Lung (tissue), 12 donors: ENCODE results near the gene PAH. TPM values are rescaled to one million over a fixed set of nuclear protein-coding genes. Genes with fewer than 3 reads are reported as not detected.

Experiments
- ATAC-seq: fragments of 200-7000 bp; cut with Tn5 transposase; one replicate; pipeline ENCODE4 v1.9.1; 2020; ENCODE audit warnings: moderate number of reproducible peaks; ENCODE audit not compliant: insufficient read depth, low FRiP score
- DNase-seq, 3 donors: peaks; one replicate each; pipeline ENCODE4 v3.0.0-alpha.2; 2013 to 2017
- H3K27ac ChIP-seq, 2 donors: one replicate each; pipeline ENCODE4 v1.5.1; 2013; ENCODE audit warnings: mild to moderate bottlenecking in 2 of 2, moderate library complexity in 2 of 2, control low read depth in 1 of 2, inconsistent platforms in 1 of 2, low read depth in 1 of 2, low read length in 1 of 2
- H3K27me3 ChIP-seq, 3 donors: one replicate each; pipeline ENCODE4 v1.5.1; 2013; ENCODE audit warnings: low read length in 2 of 3; ENCODE audit not compliant: control insufficient read depth in 3 of 3, insufficient read depth in 3 of 3
- H3K36me3 ChIP-seq, 4 donors: one replicate each; pipeline ENCODE4 v1.5.1; 2013; ENCODE audit warnings: low read length in 4 of 4, mild to moderate bottlenecking in 1 of 4, moderate library complexity in 1 of 4; ENCODE audit not compliant: control insufficient read depth in 4 of 4, insufficient read depth in 4 of 4
- H3K4me1 ChIP-seq, 5 donors: one replicate each; pipeline ENCODE4 v1.5.1; 2013; ENCODE audit warnings: low read length in 5 of 5, mild to moderate bottlenecking in 2 of 5, moderate library complexity in 1 of 5; ENCODE audit not compliant: control insufficient read depth in 5 of 5, insufficient read depth in 5 of 5
- H3K4me3 ChIP-seq: one replicate; pipeline ENCODE4 v1.5.1; 2013; ENCODE audit warnings: mild to moderate bottlenecking, control low read depth, moderate library complexity
- H3K9ac ChIP-seq, 2 donors: one replicate each; pipeline ENCODE4 v1.5.1; 2013; ENCODE audit warnings: low read length in 2 of 2, control low read depth in 1 of 2; ENCODE audit not compliant: insufficient read depth in 1 of 2
- H3K9me3 ChIP-seq, 4 donors: one replicate each; pipeline ENCODE4 v1.5.1; 2013; ENCODE audit warnings: low read length in 3 of 4, mild to moderate bottlenecking in 1 of 4, moderate library complexity in 1 of 4; ENCODE audit not compliant: control insufficient read depth in 4 of 4, insufficient read depth in 3 of 4
- WGBS, 2 donors: extraction: QIAGEN DNeasy Blood & Tissue Kit; methylation state at CpG; one replicate each; pipeline ENCODE4 v1.1.7; 2013; 5-methylcytosine and 5-hydroxymethylcytosine counted together
- polyA plus RNA-seq, 2 donors: library from polyadenylated mRNA; stranded (reverse); fragments of 200-250 nt; gene quantifications; one replicate each; pipeline ENCODE4 v1.2.1, GENCODE V29; 2013
- total RNA-seq, 2 donors: library from RNA; depleted of rRNA in 1 of 2; stranded (reverse); fragments of >200 nt in 1 of 2; gene quantifications; one replicate each; pipeline ENCODE4 v1.2.1, GENCODE V29; 2014 to 2021
- TF ChIP-seq, protein P1 (sequence below): IDR thresholded peaks from 2 replicates; pipeline ENCODE4 v1.5.1; 2012; ENCODE audit warnings: mild to moderate bottlenecking; ENCODE audit errors: control extremely low read depth, extremely low read depth
- donor health status: control.
- donor health status: control.
- donor health status: Bipolar disorder and iron deficiency.
- donor health status: healthy.
- donor health status: DM: yes; HTN: yes; CAD: no.

The PAH gene
- total and polyA plus RNA-seq, 4 donors = 0.06 to 0.64 (median 0.57) TPM; not detected in 1

DNA sequence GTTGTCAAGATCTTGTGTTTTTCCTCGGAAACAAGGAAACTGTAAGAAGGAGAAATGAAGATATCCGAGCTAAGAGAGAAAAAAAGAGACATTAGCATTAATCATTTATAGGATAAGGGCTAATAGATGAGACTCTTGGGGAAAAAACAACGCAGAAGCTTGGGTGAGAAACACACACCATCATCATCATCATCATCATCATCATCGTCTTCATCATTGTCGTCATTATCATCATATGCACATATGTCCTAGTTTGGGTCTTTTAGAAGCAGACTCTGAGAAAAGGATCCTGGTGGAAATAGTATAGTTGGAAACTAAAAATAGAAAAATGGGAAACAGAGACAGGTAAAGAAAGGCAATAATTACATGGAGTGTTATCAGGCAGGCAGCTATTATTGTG, 95.9 kb downstream of the PAH start:
- peaks cover 0 to 7% (median 0%) of the 10 kb centered on the region in 4 donors for H3K9me3 ChIP-seq

GRCh38 chr12:102816816-102817434, 100.1 kb downstream of the PAH start:
- H3K4me3 ChIP-seq = no peak overlapping the region
- TF ChIP-seq, protein P1, sequence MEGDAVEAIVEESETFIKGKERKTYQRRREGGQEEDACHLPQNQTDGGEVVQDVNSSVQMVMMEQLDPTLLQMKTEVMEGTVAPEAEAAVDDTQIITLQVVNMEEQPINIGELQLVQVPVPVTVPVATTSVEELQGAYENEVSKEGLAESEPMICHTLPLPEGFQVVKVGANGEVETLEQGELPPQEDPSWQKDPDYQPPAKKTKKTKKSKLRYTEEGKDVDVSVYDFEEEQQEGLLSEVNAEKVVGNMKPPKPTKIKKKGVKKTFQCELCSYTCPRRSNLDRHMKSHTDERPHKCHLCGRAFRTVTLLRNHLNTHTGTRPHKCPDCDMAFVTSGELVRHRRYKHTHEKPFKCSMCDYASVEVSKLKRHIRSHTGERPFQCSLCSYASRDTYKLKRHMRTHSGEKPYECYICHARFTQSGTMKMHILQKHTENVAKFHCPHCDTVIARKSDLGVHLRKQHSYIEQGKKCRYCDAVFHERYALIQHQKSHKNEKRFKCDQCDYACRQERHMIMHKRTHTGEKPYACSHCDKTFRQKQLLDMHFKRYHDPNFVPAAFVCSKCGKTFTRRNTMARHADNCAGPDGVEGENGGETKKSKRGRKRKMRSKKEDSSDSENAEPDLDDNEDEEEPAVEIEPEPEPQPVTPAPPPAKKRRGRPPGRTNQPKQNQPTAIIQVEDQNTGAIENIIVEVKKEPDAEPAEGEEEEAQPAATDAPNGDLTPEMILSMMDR = no peak
- H3K9ac ChIP-seq = no peak overlapping the region
- H3K4me1 ChIP-seq = no peaks in the 10 kb centered on the region
- no peaks in the 10 kb centered on the region for H3K36me3 ChIP-seq
- DNase-seq (peak in 2 of 3 donors; percentile 35 to 41), ATAC-seq (no peak)
- H3K9me3 ChIP-seq = no peaks in the 10 kb centered on the region
- peaks cover 0 to 7% (median 6%) of the 10 kb centered on the region in 3 donors for H3K27me3 ChIP-seq
- H3K27ac ChIP-seq = no peak overlapping the region
- WGBS, 2 donors = 11 to 22% methylated on average over 5 of the region's 5 CpGs

More for the DNA sequence above, 95.9 kb downstream of the PAH start:
- Histone ChIP-seq H3K27me3 (peaks cover 3 to 17% (median 4%) of the 10 kb centered on the region in 3 donors), H3K4me3 (no peak overlapping the region), H3K27ac (no peak overlapping the region), H3K9ac (no peak overlapping the region), H3K4me1 (peaks cover 0 to 4% (median 0%) of the 10 kb centered on the region in 5 donors), H3K36me3 (no peaks in the 10 kb centered on the region)
- ATAC-seq = no peak
- DNase-seq = no peak
- TF ChIP-seq, protein P1 = no peak
- 68 to 69% methylated on average over 5 of the region's 5 CpGs for WGBS, 2 donors

DNA sequence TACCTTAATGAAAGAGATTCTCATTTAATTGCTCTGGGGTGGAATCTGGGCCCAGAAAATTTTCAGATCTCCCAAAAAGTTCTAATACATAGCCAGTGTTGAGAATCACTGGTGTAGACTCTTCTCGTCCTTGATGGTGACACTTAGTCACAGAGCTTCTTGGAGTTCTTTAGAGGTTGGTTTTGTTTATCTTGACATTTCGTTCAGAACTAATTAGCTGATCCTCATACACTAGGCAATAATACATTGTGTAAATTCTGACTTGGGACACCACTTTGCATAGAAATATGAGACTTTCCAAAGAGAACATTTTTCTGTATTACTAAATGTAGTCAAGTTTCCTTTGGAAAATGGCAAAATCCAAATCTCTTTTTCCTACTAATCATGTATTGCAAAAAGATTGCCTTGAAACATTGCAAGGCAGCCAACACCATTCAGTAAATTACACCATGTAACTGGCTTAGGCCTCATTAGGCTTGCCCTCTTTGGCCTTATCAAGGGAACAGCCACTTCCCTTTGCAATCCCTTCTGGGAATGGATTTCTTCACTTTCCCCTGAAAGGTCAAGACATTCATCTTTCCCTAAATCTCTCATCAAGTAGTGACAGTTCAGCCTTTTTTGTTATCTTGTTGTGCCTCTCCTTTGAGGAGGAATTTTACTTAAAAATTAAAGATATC, 102.2 kb downstream of the PAH start:
- no peaks in the 10 kb centered on the region for H3K36me3 ChIP-seq
- H3K27me3 ChIP-seq = peaks cover 0 to 10% (median 7%) of the 10 kb centered on the region in 3 donors
- no peak overlapping the region for H3K9ac ChIP-seq
- no peak for DNase-seq
- H3K4me1 ChIP-seq = no peaks in the 10 kb centered on the region
- TF ChIP-seq, protein P1 = no peak
- H3K4me3 ChIP-seq = no peak overlapping the region
- 61 to 70% methylated on average over 2 of the region's 2 CpGs for WGBS, 2 donors
- H3K27ac ChIP-seq = no peak overlapping the region
- peak; percentile 43 for ATAC-seq
- H3K9me3 ChIP-seq = no peaks in the 10 kb centered on the region
